Activated T-cell treated with anti-CD3 and anti-CD28 coated beads, Interleukin-2, amount 50 U/mL, for 4 hours (primary cell): ENCODE data around the gene ZNF674. TPM values are rescaled to one million over a fixed set of nuclear protein-coding genes. Genes with fewer than 3 reads are reported as not detected.
A peak's percentile ranks its signal among the peaks of the same experiment; 100 is the strongest.

Experiments used
- ATAC-seq, 2 donors: fragments of 200-7000 bp; cut with Tn5 transposase; one replicate each; pipeline ENCODE4 v1.10.0; 2021
- DNase-seq: peaks from one replicate; pipeline ENCODE4 v3.0.0-alpha.2; 2020
- H3K27me3 Mint-ChIP-seq: one replicate; pipeline ENCODE4 v1.8.0; 2021; ENCODE audit warnings: low read depth, mixed read lengths
- H3K36me3 Mint-ChIP-seq: one replicate; pipeline ENCODE4 v1.8.0; 2022; ENCODE audit warnings: mixed read lengths; ENCODE audit not compliant: insufficient read depth
- H3K4me1 Mint-ChIP-seq: one replicate; pipeline ENCODE4 v1.8.0; 2021; ENCODE audit warnings: low read depth, mixed read lengths
- H3K4me3 Mint-ChIP-seq: one replicate; pipeline ENCODE4 v1.8.0; 2021; ENCODE audit warnings: mild to moderate bottlenecking, moderate library complexity, mixed read lengths
- H3K9me3 Mint-ChIP-seq: one replicate; pipeline ENCODE4 v1.8.0; 2021; ENCODE audit warnings: mixed read lengths
- total RNA-seq, 3 donors: library from RNA; stranded (reverse); gene quantifications; one replicate each; pipeline ENCODE4 v1.2.1, GENCODE V29; 2021

The ZNF674 gene
- total RNA-seq, 3 donors from 2014 or later = 0.34 to 0.57 (median 0.53) TPM

GRCh38 chrX:46574774-46575381 lies 29.7 kb upstream of the ZNF674 start:
- ATAC-seq = peak; percentile 12 to 19
- peak; percentile 42 for DNase-seq
- Mint-ChIP-seq H3K36me3 (peaks cover 9% of the 10 kb centered on the region), H3K27me3 (no peaks in the 10 kb centered on the region), H3K9me3 (no peaks in the 10 kb centered on the region), H3K4me1 (peaks cover 51% of the 10 kb centered on the region), H3K4me3 (peak overlapping the region; percentile 87)

- Mint-ChIP-seq H3K4me1 (peaks cover 45% of the 10 kb centered on the region), H3K4me3 (peak overlapping the region; percentile 79), H3K27me3 (no peaks in the 10 kb centered on the region), H3K36me3 (peaks cover 4% of the 10 kb centered on the region), H3K9me3 (no peaks in the 10 kb centered on the region)
- peak; percentile 52 for DNase-seq
- peak; percentile 25 to 28 for ATAC-seq
These were observed 28.9 kb upstream of the ZNF674 start for GRCh38 chrX:46573892-46574773.

- Mint-ChIP-seq H3K4me3 (peak within 1 kb of the TSS; percentile 79), H3K9me3 (no peaks in the 10 kb centered on the region), H3K4me1 (peaks cover 45% of the 10 kb centered on the region), H3K27me3 (no peaks in the 10 kb centered on the region), H3K36me3 (peaks cover 4% of the 10 kb centered on the region)
- peak; percentile 32 for ATAC-seq
- peak; percentile 55 for DNase-seq
These were observed 28.2 kb upstream of the ZNF674 start, which contains the start of gene CHST7 for GRCh38 chrX:46573331-46573891. TSS of gene CHST7 (plus strand) at chrX:46573765. CDS start at chrX:46573932, 167 bp downstream.

- H3K4me1 Mint-ChIP-seq = peaks cover 39% of the 10 kb centered on the region
- H3K9me3 Mint-ChIP-seq = no peaks in the 10 kb centered on the region
- peak; percentile 69 for ATAC-seq
- peak; percentile 9 for DNase-seq
- H3K27me3 Mint-ChIP-seq = no peaks in the 10 kb centered on the region
- H3K36me3 Mint-ChIP-seq = no peaks in the 10 kb centered on the region
- peak overlapping the region; percentile 79 for H3K4me3 Mint-ChIP-seq
These were observed 27.2 kb upstream of the ZNF674 start for GRCh38 chrX:46572340-46572936.

- Mint-ChIP-seq H3K9me3 (no peaks in the 10 kb centered on the region), H3K4me3 (peak overlapping the region; percentile 79), H3K4me1 (peaks cover 33% of the 10 kb centered on the region), H3K27me3 (no peaks in the 10 kb centered on the region), H3K36me3 (no peaks in the 10 kb centered on the region)
- DNase-seq = no peak
- no peak for ATAC-seq
These were observed 26.5 kb upstream of the ZNF674 start for GRCh38 chrX:46571423-46572339.

- H3K4me3 Mint-ChIP-seq = no peak overlapping the region
- ATAC-seq (no peak), DNase-seq (no peak)
- H3K36me3 Mint-ChIP-seq = no peaks in the 10 kb centered on the region
- H3K9me3 Mint-ChIP-seq = no peaks in the 10 kb centered on the region
- H3K27me3 Mint-ChIP-seq = no peaks in the 10 kb centered on the region
- peaks cover 21% of the 10 kb centered on the region for H3K4me1 Mint-ChIP-seq
These were observed 24.4 kb upstream of the ZNF674 start for GRCh38 chrX:46569621-46570020.

- no peaks in the 10 kb centered on the region for H3K27me3 Mint-ChIP-seq
- H3K4me1 Mint-ChIP-seq = peaks cover 13% of the 10 kb centered on the region
- no peak for DNase-seq
- H3K36me3 Mint-ChIP-seq = no peaks in the 10 kb centered on the region
- H3K9me3 Mint-ChIP-seq = no peaks in the 10 kb centered on the region
- ATAC-seq = no peak
- H3K4me3 Mint-ChIP-seq = no peak overlapping the region
These were observed 22.2 kb upstream of the ZNF674 start for GRCh38 chrX:46567388-46567787.

GRCh38 chrX:46561824-46562657 lies 16.8 kb upstream of the ZNF674 start:
- Mint-ChIP-seq H3K4me3 (no peak overlapping the region), H3K9me3 (no peaks in the 10 kb centered on the region), H3K27me3 (no peaks in the 10 kb centered on the region), H3K36me3 (no peaks in the 10 kb centered on the region), H3K4me1 (peaks cover 9% of the 10 kb centered on the region)
- DNase-seq (no peak), ATAC-seq (no peak)

GRCh38 chrX:46559062-46559461 lies 13.8 kb upstream of the ZNF674 start:
- no peaks in the 10 kb centered on the region for H3K27me3 Mint-ChIP-seq
- no peaks in the 10 kb centered on the region for H3K9me3 Mint-ChIP-seq
- no peaks in the 10 kb centered on the region for H3K36me3 Mint-ChIP-seq
- ATAC-seq (no peak), DNase-seq (no peak)
- H3K4me3 Mint-ChIP-seq = no peak overlapping the region
- H3K4me1 Mint-ChIP-seq = peaks cover 9% of the 10 kb centered on the region

GRCh38 chrX:46554942-46555341 lies 9.7 kb upstream of the ZNF674 start:
- no peak for ATAC-seq
- H3K27me3 Mint-ChIP-seq = no peaks in the 10 kb centered on the region
- no peak overlapping the region for H3K4me3 Mint-ChIP-seq
- DNase-seq = no peak
- peaks cover 2% of the 10 kb centered on the region for H3K36me3 Mint-ChIP-seq
- no peaks in the 10 kb centered on the region for H3K9me3 Mint-ChIP-seq
- no peaks in the 10 kb centered on the region for H3K4me1 Mint-ChIP-seq

GRCh38 chrX:46553935-46554334 lies 8.7 kb upstream of the ZNF674 start:
- H3K4me1 Mint-ChIP-seq = peaks cover 2% of the 10 kb centered on the region
- ATAC-seq = no peak
- H3K9me3 Mint-ChIP-seq = no peaks in the 10 kb centered on the region
- peaks cover 5% of the 10 kb centered on the region for H3K36me3 Mint-ChIP-seq
- DNase-seq = no peak
- H3K4me3 Mint-ChIP-seq = no peak overlapping the region
- no peaks in the 10 kb centered on the region for H3K27me3 Mint-ChIP-seq

- no peaks in the 10 kb centered on the region for H3K9me3 Mint-ChIP-seq
- no peaks in the 10 kb centered on the region for H3K27me3 Mint-ChIP-seq
- ATAC-seq (no peak), DNase-seq (no peak)
- H3K4me3 Mint-ChIP-seq = no peak overlapping the region
- H3K36me3 Mint-ChIP-seq = peaks cover 6% of the 10 kb centered on the region
- H3K4me1 Mint-ChIP-seq = peaks cover 6% of the 10 kb centered on the region
These were observed 6.4 kb upstream of the ZNF674 start for GRCh38 chrX:46551494-46552128.
